OCI-LY1 (cell line): ENCODE measurements around the gene SLC27A5.

Experiments
- H2AFZ ChIP-seq: fragments of 200-600 bp; sonication (generic), shearing (Covaris generic); 2 replicates; pipeline ENCODE4 v1.6.0; 2014; ENCODE audit warnings: antibody characterized with exemption, mild to moderate bottlenecking, low read length
- H3F3A ChIP-seq: fragments of 200-600 bp; sonication (generic), shearing (Covaris generic); 2 replicates; pipeline ENCODE4 v1.6.0; 2014; ENCODE audit warnings: mild to moderate bottlenecking, antibody characterized with exemption, low read length, moderate library complexity; ENCODE audit not compliant: insufficient read depth
- H3K27ac ChIP-seq: fragments of 200-600 bp; sonication (generic); 2 replicates; pipeline ENCODE4 v1.5.1; 2014; ENCODE audit warnings: low read length, mixed run types, mild to moderate bottlenecking, low read depth; ENCODE audit not compliant: poor library complexity, severe bottlenecking
- H3K27me3 ChIP-seq: fragments of 200-600 bp; sonication (generic); 2 replicates; pipeline ENCODE4 v1.6.0; 2014; ENCODE audit warnings: antibody characterized with exemption, mild to moderate bottlenecking, low read length, moderate library complexity; ENCODE audit not compliant: insufficient read depth
- H3K36me3 ChIP-seq: fragments of 200-600 bp; sonication (generic); 2 replicates; pipeline ENCODE4 v1.6.1; 2014; ENCODE audit warnings: mild to moderate bottlenecking, antibody characterized with exemption, low read length, moderate library complexity, mixed read lengths; ENCODE audit not compliant: insufficient read depth
- H3K4me1 ChIP-seq: fragments of 200-600 bp; sonication (generic); 2 replicates; pipeline ENCODE4 v1.5.1; 2014; ENCODE audit warnings: mild to moderate bottlenecking, low read length, moderate library complexity; ENCODE audit not compliant: insufficient read depth, severe bottlenecking
- H3K4me2 ChIP-seq: fragments of 200-600 bp; sonication (generic), shearing (Covaris generic); 2 replicates; pipeline ENCODE4 v1.6.1; 2014; ENCODE audit warnings: low read length
- H3K4me3 ChIP-seq: fragments of 200-600 bp; sonication (generic); 2 replicates; pipeline ENCODE4 v1.5.1; 2014; ENCODE audit warnings: low read length, low read depth, mild to moderate bottlenecking, mixed read lengths; ENCODE audit not compliant: poor library complexity, severe bottlenecking
- H3K79me2 ChIP-seq: fragments of 200-600 bp; shearing (Covaris generic); 2 replicates; pipeline ENCODE4 v1.6.1; 2016; ENCODE audit warnings: mixed run types, low read length, mixed read lengths; ENCODE audit not compliant: insufficient read depth
- H3K9ac ChIP-seq: fragments of 200-600 bp; sonication (generic), shearing (Covaris generic); 2 replicates; pipeline ENCODE4 v1.6.1; 2014; ENCODE audit warnings: mild to moderate bottlenecking, low read length, mixed read lengths
- H3K9me2 ChIP-seq: fragments of 200-600 bp; sonication (generic), shearing (Covaris generic); 2 replicates; pipeline ENCODE4 v1.6.1; 2014; ENCODE audit warnings: low read depth, mild to moderate bottlenecking, low read length, mixed read lengths
- H3K9me3 ChIP-seq: fragments of 200-600 bp; shearing (Covaris generic); 2 replicates; pipeline ENCODE4 v1.6.1; 2014; ENCODE audit warnings: low read length, mixed read lengths
- H4K20me1 ChIP-seq: fragments of 200-600 bp; sonication (generic), shearing (Covaris generic); 2 replicates; pipeline ENCODE4 v1.6.0; 2016; ENCODE audit warnings: mild to moderate bottlenecking, low read length; ENCODE audit not compliant: insufficient read depth
- EZH2 ChIP-seq: fragments of 200-600 bp; sonication (generic), shearing (Covaris generic); IDR thresholded peaks from 2 replicates; pipeline ENCODE4 v1.8.0; 2017; ENCODE audit warnings: borderline replicate concordance, mixed run types, mild to moderate bottlenecking, antibody characterized with exemption, low read length, moderate library complexity, mixed read lengths
- TF ChIP-seq, protein P1 (sequence below): fragments of 200-600 bp; sonication (generic), shearing (Covaris generic); IDR thresholded peaks from 2 replicates; pipeline ENCODE4 v1.5.1; 2017; ENCODE audit warnings: mild to moderate bottlenecking, antibody characterized with exemption, low read length, moderate library complexity, mixed read lengths

Gene SLC27A5

DNA sequence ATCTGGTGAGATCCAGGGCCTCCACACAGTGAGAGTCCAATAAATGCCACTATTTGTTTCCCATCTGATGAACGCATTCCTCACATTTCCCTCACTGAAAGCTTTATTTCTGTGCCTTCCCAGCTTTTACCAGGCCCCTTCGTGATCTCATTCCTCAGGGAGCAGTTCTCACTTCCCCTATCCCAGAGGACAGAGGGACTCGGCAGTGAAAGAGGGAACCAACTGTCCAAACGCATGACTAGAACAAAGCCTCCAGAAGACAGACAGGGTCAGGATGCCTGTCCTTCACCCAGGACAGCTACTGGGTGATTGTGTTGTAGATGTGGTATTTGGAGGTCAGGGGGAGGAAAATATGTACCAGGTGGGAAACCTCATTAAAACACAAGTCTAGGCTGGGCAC, 9.9 kb upstream of the SLC27A5 start:
- Histone ChIP-seq H3K79me2 (no peaks in the 10 kb centered on the region), H4K20me1 (no peaks in the 10 kb centered on the region), H3K36me3 (peaks cover 3% of the 10 kb centered on the region; the same call in 1 of the 2 replicates), H3K4me3 (peak overlapping the region; percentile 10), H3K9me2 (no peaks in the 10 kb centered on the region), H3K4me1 (peaks cover 24% of the 10 kb centered on the region), H3F3A (no peaks in the 10 kb centered on the region), H3K27me3 (no peaks in the 10 kb centered on the region), H3K9ac (peak overlapping the region; percentile 25; the same call in 1 of the 2 replicates), H3K9me3 (no peaks in the 10 kb centered on the region), H3K27ac (peak overlapping the region; percentile 87), H3K4me2 (peak overlapping the region; percentile 43; the same call in 1 of the 2 replicates), H2AFZ (no peak overlapping the region)
- TF ChIP-seq EZH2 = no peak
- TF ChIP-seq, protein P1, sequence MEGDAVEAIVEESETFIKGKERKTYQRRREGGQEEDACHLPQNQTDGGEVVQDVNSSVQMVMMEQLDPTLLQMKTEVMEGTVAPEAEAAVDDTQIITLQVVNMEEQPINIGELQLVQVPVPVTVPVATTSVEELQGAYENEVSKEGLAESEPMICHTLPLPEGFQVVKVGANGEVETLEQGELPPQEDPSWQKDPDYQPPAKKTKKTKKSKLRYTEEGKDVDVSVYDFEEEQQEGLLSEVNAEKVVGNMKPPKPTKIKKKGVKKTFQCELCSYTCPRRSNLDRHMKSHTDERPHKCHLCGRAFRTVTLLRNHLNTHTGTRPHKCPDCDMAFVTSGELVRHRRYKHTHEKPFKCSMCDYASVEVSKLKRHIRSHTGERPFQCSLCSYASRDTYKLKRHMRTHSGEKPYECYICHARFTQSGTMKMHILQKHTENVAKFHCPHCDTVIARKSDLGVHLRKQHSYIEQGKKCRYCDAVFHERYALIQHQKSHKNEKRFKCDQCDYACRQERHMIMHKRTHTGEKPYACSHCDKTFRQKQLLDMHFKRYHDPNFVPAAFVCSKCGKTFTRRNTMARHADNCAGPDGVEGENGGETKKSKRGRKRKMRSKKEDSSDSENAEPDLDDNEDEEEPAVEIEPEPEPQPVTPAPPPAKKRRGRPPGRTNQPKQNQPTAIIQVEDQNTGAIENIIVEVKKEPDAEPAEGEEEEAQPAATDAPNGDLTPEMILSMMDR = no peak

DNA sequence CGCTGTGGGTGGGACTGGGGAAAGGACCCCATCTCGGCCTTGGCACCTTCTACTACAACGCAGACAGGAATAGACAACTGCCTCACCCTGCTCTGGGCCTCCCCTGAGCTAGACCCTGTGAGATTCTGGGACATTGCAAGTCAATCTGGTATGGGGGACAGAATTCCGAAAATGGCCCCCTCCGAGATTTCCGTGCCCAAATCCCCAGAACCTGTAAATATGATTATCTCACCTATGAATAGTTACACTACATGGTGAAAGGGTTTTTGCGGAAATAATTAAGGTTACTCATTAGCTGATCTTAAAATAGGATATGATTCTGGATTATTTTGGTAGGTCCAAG, 8.4 kb upstream of the SLC27A5 start:
- no peaks in the 10 kb centered on the region for H3K79me2 ChIP-seq
- H3K9me2 ChIP-seq = no peaks in the 10 kb centered on the region
- peak overlapping the region; percentile 92 for H3K9ac ChIP-seq
- no peaks in the 10 kb centered on the region for H3K27me3 ChIP-seq
- peaks cover 39% of the 10 kb centered on the region for H3K4me1 ChIP-seq
- H3K4me2 ChIP-seq = peak overlapping the region; percentile 88
- H2AFZ ChIP-seq = no peak overlapping the region
- peaks cover 9% of the 10 kb centered on the region; the same call in 1 of the 2 replicates for H3K36me3 ChIP-seq
- peak overlapping the region; percentile 74 for H3K4me3 ChIP-seq
- no peaks in the 10 kb centered on the region for H4K20me1 ChIP-seq
- no peaks in the 10 kb centered on the region for H3F3A ChIP-seq
- no peaks in the 10 kb centered on the region for H3K9me3 ChIP-seq
- peak overlapping the region; percentile 87 for H3K27ac ChIP-seq
- TF ChIP-seq, protein P1 = no peak
- TF ChIP-seq EZH2 = no peak

DNA sequence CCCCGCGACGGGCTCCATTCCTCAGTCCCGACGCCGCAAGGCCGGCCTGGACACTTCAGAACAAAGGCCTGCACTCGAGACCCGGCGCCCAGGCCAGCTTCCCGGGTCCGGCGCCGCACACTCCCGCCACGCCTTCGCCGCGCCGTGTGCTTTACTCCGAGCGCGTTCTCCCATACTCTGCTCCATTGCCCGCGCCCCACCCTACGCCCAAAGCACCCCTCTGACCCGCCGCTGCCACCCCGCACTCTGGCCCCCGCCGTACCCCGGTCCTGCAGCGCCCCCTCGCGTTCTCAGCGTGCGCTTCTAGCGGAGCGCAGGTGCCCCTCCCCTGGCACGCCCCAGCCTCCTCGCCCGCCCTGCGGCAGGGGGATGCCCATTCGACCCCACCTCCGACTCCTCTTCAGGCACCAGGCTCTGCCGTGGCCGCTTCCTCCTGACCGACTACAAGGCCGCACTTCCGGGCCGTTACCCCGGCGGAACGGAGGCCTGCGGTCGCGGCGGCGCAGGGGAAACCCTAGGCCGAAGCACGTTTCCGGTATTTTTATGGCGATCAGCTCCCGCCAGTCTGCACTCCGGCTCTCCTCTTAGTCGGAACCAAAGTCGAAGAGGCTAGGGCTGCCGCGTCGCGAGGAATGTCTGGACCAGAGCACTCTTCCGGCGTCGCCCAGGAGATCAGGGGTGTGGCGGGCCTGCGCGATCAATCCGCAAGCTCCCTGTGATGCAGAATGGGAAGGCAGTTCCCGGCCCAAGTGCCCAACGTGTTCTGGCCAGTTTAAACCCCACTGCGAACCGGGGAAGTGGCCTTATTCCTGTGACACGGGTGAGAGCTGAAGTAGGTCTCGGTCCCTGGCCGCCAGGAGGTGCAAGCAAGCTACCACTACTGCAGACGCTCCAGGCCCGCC, 7.8 kb upstream of the SLC27A5 start, which contains the start of gene ZBTB45:
Gene ZBTB45 (minus strand): TSS at position 456 of the 902 bp plus-strand sequence. CDS start 2,137 bp downstream, outside the sequence.
- Histone ChIP-seq H3K4me2 (peak within 1 kb of the TSS; percentile 88), H3K9me3 (no peaks in the 10 kb centered on the region), H2AFZ (no peak within 1 kb of the TSS), H3K9me2 (no peaks in the 10 kb centered on the region), H4K20me1 (no peaks in the 10 kb centered on the region), H3K9ac (peak within 1 kb of the TSS; percentile 92), H3K4me3 (peak within 1 kb of the TSS; percentile 74), H3K27me3 (no peaks in the 10 kb centered on the region), H3F3A (no peaks in the 10 kb centered on the region), H3K4me1 (peaks cover 45% of the 10 kb centered on the region), H3K36me3 (peaks cover 9% of the 10 kb centered on the region; the same call in 1 of the 2 replicates), H3K79me2 (peaks cover 2% of the 10 kb centered on the region; the same call in 1 of the 2 replicates), H3K27ac (peak within 1 kb of the TSS; percentile 87)
- no peak for TF ChIP-seq EZH2
- TF ChIP-seq, protein P1 = peak; percentile 72
